HepG2 (cell line): ENCODE data around the gene SLC16A6.

Experiments
- FOXC1 ChIP-seq: sonication (generic); formaldehyde crosslinking; IDR thresholded peaks from 2 replicates; pipeline ENCODE4 v1.8.0; 2022; ENCODE audit warnings: mild to moderate bottlenecking, missing genetic modification reagents, borderline replicate concordance
- KAT7 ChIP-seq: IDR thresholded peaks from 2 replicates; pipeline ENCODE4 v1.6.1; 2018; ENCODE audit warnings: borderline replicate concordance, missing compliant biosample characterization
- POLR2A ChIP-seq, 2 experiments: IDR thresholded peaks; 2 replicates each; pipeline ENCODE4 v1.6.1; 2011; ENCODE audit warnings: low read depth in 2 of 2, low read length in 2 of 2, mild to moderate bottlenecking in 1 of 2, moderate library complexity in 1 of 2; ENCODE audit not compliant: insufficient read depth in 1 of 2
- THRA ChIP-seq: sonication (generic); formaldehyde crosslinking; IDR thresholded peaks from 2 replicates; pipeline ENCODE4 v1.4.0; 2020; ENCODE audit warnings: missing genetic modification reagents, borderline replicate concordance

GRCh38 chr17:68288804-68289203 lies 2.1 kb downstream of the SLC16A6 start:
- TF ChIP-seq KAT7 (CRISPR knock-in tag) (no peak), POLR2A (IDR thresholded peaks at IDR 0.05; ENCODE audit: insufficient read depth in 1 of 2, low read depth in 2 of 2, low read length in 2 of 2) (no peak), THRA (CRISPR knock-in tag) (no peak), FOXC1 (CRISPR knock-in tag) (no peak)
